ENCODE results near the gene ZNF680.

ZNF680 gene

GRCh38 chr7:64504581-64505120 is 58.2 kb downstream of the ZNF680 start:
- Histone ChIP-seq H3K9me3 (ENCODE audit: low read length) (peaks cover 7% of the 10 kb centered on the region), H3K4me1 (ENCODE audit: insufficient read depth, low read length) (no peaks in the 10 kb centered on the region), H3K27ac (ENCODE audit: low read depth, low read length) (no peak overlapping the region)

GRCh38 chr7:64498270-64498669 is 64.6 kb downstream of the ZNF680 start:
- no peak overlapping the region for H3K9ac ChIP-seq (ENCODE audit: low read length)
- no peaks in the 10 kb centered on the region for H3K4me1 ChIP-seq (ENCODE audit: insufficient read depth, low read length)
- no peak overlapping the region for H3K27ac ChIP-seq (ENCODE audit: low read depth, low read length)
- H3K9me3 ChIP-seq (ENCODE audit: low read length), result no peaks in the 10 kb centered on the region
- no peaks in the 10 kb centered on the region for H3K27me3 ChIP-seq (ENCODE audit: control insufficient read depth in 1 of 2, insufficient read depth in 2 of 2, low read length in 2 of 2)
- H3K4me3 ChIP-seq (ENCODE audit: low read depth in 1 of 2, low read length in 2 of 2), result no peak overlapping the region
- no peaks in the 10 kb centered on the region for H3K36me3 ChIP-seq (ENCODE audit: insufficient read depth, low read length)

More at GRCh38 chr7:64504581-64505120, 58.2 kb downstream of the ZNF680 start:
- peaks cover 4% of the 10 kb centered on the region for H3K36me3 ChIP-seq (ENCODE audit: insufficient read depth, low read length)
- H3K27me3 ChIP-seq (ENCODE audit: control insufficient read depth in 1 of 2, insufficient read depth in 2 of 2, low read length in 2 of 2), result no peaks in the 10 kb centered on the region
- H3K4me3 ChIP-seq (ENCODE audit: low read depth in 1 of 2, low read length in 2 of 2), result no peak overlapping the region
- H3K9ac ChIP-seq (ENCODE audit: low read length), result no peak overlapping the region

GRCh38 chr7:64494912-64495461 is 67.9 kb downstream of the ZNF680 start:
- Histone ChIP-seq H3K27me3 (ENCODE audit: control insufficient read depth in 1 of 2, insufficient read depth in 2 of 2, low read length in 2 of 2) (no peaks in the 10 kb centered on the region), H3K27ac (ENCODE audit: low read depth, low read length) (no peak overlapping the region), H3K4me1 (ENCODE audit: insufficient read depth, low read length) (no peaks in the 10 kb centered on the region), H3K4me3 (ENCODE audit: low read depth in 1 of 2, low read length in 2 of 2) (peak overlapping the region in 1 of 2 donors; percentile 41), H3K36me3 (ENCODE audit: insufficient read depth, low read length) (no peaks in the 10 kb centered on the region), H3K9me3 (ENCODE audit: low read length) (no peaks in the 10 kb centered on the region), H3K9ac (ENCODE audit: low read length) (no peak overlapping the region)

GRCh38 chr7:64485623-64486022 is 77.2 kb downstream of the ZNF680 start:
- no peaks in the 10 kb centered on the region for H3K27me3 ChIP-seq (ENCODE audit: control insufficient read depth in 1 of 2, insufficient read depth in 2 of 2, low read length in 2 of 2)
- H3K27ac ChIP-seq (ENCODE audit: low read depth, low read length), result no peak overlapping the region
- no peak overlapping the region for H3K9ac ChIP-seq (ENCODE audit: low read length)
- no peaks in the 10 kb centered on the region for H3K36me3 ChIP-seq (ENCODE audit: insufficient read depth, low read length)
- no peaks in the 10 kb centered on the region for H3K9me3 ChIP-seq (ENCODE audit: low read length)
- H3K4me1 ChIP-seq (ENCODE audit: insufficient read depth, low read length), result no peaks in the 10 kb centered on the region
- H3K4me3 ChIP-seq (ENCODE audit: low read depth in 1 of 2, low read length in 2 of 2), result no peak overlapping the region

Data from muscle layer of colon (tissue), 2 donors.